Stimulated activated CD4-positive, alpha-beta T cell treated with anti-CD3 and anti-CD28 coated beads, Interleukin-15, amount 100 ng/mL, for 1 hour (primary cell): ENCODE results near the gene IMP4.

Experiments used
- DNase-seq, 2 donors: peaks; one replicate each; pipeline ENCODE4 v3.0.0-alpha.2; 2020; ENCODE audit warnings: low read depth in 1 of 2, low spot score in 1 of 2

Gene IMP4

DNA sequence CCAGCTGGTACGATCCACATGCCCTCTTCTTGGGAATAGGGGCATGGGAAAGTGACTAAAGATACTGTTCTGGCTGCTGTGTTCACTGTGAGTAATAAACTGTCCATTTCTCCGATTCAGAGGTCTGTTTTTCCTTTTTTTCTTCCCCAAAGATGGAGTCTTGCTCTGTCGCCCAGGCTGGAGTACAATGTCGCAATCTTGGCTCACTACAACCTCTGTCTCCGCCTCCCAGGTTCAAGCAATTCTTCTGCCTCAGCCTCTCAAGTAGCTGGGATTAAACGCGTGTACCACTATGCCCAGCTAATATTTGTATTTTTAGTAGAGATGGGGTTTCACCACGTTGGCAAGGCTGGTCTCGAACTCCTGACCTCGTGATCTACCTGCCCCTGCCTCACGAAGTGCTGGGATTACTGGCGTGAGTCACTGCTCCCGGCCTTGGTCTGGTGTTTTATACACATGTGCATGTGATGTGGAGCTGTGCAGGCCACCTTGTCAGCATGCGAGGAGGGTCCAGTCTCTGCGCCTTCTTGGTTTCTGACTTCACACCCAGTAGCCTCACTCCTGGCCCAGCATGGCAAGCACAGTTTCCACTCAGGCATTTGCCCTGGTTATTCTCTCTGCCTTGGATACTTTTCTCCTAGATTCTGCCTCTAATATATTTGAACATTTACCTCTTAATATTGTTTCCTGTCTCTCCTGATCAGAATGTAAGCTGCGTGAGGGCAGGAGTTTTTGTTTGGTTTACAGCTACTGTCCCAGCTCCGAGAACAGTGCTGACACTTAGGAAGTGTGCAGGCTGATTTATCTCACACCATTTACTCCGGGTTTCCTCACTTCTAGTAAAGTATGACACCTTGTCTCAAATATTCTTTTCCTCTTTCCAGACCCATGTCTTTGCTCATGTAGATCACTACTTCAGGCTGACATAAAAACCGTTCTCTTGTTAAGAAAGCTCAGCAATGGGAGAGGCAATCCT lies 32.9 kb downstream of the IMP4 start:
- no peak for DNase-seq

- DNase-seq: no peak
Observed at GRCh38 chr2:130376433-130377293, 34.0 kb downstream of the IMP4 start.

DNA sequence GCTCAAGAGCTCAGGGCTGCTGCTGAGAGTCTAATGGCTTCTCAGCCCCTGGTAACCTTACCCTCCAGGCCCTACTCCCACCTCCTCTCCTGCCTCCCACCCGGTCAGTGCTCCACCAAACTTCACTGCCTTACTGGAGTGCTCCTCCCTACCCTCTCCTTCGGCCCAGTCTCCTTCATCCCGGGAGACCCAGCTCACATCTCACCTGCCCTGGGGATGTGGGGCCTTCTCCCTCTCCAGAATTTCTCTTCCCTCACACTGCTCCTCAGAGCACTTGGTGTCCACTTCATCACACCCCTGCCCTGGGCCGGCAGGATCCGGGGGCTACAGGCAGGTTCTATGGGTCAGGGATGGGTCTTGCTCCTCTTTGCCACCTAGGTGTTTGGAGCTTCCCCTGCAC lies 34.8 kb downstream of the IMP4 start:
- DNase-seq: no peak

DNA sequence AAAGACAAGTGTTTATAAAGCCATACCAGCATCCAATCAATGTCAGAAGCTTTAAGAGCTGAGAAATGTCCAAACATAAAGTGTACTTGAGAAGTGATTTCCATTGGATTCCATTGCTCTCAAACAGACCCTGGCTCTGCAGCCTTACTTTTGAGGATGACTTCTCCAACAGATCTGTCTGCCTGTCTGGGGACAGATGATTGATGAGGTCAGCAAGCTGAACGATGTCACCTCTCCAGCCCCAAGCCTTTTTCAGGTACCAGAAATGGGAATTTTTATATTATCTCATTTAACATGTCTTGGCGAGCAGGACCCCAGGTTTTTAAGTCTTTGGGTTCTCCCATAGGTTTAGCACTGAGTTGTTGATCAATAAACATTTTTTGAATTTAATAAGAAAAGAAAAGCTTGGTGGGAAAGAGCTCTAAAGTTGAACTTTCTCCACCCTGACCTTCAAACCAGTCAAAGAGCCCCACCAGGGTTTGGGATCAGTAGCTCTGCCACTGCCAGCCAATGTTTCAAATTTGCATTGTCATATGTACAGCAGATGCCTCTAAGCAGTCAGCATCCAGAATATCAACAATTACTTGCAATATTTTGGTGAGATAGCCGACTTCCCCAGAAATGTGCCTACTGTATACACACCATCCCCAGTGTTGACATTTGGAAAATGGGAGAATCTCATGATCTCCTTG lies 35.7 kb downstream of the IMP4 start:
- no peak for DNase-seq

DNA sequence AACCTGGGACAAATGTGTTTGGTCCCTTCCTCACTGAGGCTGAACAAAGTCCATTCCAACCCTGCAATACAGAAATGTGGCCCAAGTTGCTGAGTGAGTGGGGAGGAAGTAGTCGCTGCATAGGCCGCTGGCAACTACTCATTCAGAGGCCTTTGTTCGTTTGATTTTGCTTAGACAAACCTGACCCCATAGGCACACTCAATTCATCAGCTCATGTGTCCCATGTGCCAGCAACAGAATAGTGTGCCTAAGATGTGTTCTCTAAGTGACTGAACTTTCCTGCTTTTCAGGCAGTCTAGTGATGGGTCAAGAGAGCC lies 36.2 kb downstream of the IMP4 start:
- no peak for DNase-seq

DNA sequence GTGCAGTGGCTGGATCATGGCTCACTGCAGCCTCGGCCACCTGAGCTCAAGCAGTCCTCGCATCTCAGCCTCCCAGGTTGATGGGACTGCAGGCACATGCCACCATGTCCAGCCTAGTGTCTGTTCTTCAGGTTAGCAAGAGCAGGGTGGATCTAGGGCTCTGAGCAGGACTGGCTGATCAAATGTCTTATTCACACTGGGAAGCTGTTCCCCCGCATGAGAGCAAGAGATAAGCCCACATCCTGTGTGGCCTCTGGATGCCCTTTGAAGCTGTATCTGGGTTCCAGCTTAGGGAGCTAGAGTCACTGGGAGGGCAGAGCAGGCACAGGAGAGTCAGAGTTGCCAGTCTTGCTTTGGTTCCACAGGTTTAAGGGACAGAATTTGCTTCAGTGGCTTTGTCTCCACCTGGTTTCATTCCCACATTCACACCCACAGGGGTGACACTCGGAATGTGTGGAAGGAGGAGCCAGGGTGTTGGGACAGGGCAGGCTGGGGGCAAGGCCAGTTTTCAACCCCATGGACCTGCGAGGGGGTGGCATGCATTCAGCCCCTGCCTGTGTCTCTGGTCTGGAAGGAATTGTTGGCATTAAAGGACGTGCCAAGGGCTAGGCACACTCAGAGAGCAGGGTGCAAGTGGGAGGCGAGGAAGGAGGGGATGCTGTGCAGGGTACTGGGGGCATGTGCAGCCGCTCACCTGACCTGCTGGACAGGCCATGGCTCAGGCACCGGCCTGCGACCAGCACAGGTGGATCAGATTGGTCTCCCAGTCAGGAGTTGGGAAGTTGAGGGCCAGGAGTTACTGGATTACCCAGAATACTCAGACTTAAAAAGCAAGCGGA lies 37.6 kb downstream of the IMP4 start:
- DNase-seq: no peak

GRCh38 chr2:130381145-130381544 lies 38.4 kb downstream of the IMP4 start:
- no peak for DNase-seq

- DNase-seq: no peak
Observed at GRCh38 chr2:130381619-130382018, 38.9 kb downstream of the IMP4 start.

GRCh38 chr2:130382313-130382917 lies 39.7 kb downstream of the IMP4 start:
- DNase-seq: no peak

DNA sequence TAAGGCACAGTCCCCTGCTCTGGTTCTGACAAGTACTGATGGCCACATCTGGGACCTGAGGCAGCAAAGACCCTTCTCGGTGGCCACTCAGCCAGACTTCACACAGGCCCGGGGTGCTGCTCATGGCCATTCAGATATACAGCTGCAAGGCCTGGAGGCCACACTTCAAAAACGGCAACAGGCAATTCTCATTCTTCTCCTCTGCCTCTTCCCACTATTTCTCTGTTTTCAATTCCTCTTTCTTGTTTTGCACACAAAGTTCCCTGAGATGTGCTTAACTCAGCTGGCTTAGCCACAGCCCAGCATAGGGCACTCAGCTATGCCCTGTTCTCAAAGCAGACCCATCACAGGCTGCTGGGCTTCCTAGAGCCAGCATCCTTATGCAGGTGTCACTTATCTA lies 43.0 kb downstream of the IMP4 start:
- DNase-seq: no peak

- no peak for DNase-seq
Observed at GRCh38 chr2:130387071-130387400, 44.3 kb downstream of the IMP4 start.

DNA sequence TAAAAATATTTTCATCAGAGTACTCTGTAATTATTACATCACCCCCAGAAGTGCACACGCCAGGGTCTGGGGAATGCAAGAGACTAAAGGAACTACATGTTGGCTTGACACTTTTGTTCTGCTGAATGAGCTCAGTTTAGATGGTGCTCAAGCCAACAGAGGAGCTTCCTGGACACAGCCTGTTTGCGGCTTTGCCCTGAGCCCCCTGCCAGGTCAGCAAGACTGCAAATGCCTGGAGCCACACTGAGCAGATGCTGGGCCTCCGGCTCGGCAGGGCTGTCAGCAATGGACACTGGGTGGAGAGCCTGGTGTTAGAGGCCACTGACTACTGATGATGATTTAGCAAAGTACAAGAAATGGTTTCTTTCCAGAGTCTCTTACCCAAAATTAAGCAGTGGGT lies 45.1 kb downstream of the IMP4 start:
- no peak for DNase-seq

- no peak for DNase-seq
Observed at GRCh38 chr2:130388221-130388907, 45.7 kb downstream of the IMP4 start.

DNA sequence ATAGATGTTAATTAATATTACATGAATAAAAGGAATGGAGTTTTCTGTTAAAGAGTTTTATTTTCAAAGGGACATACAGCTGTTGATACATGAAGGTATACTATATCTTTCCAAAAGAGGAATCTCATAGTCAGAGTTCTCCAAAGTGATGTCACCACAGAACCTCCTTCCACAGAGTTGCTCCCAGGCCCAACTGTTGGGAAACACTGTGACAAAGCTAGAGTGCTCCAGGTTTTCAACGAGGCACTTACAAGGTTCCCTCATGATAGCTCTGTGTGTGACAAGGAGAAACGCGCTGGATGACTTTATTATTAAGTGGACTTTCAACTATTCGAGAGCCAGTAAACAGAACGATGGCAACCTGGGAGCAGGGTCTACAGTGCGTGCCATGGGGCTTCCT lies 46.7 kb downstream of the IMP4 start:
- DNase-seq: no peak

DNA sequence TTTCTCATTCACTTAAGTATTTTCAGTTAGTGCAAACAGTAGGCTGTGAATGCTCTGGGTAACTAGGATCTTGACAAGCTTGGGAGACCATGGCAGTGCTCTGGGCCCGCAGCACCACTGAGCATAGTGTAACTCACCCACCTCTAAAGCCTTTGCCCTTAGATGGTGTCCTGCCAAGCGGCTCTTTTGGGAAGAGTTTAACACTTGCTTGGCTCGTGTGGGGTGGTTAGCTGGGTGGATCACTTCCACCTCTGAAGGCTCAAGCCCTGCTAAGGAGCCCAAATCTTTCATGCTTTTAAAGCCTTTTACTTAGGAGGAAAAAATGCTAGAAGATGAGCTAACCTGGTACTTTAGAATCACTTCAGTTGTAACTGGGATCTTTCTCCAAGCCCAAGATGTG lies 47.1 kb downstream of the IMP4 start:
- no peak for DNase-seq

DNA sequence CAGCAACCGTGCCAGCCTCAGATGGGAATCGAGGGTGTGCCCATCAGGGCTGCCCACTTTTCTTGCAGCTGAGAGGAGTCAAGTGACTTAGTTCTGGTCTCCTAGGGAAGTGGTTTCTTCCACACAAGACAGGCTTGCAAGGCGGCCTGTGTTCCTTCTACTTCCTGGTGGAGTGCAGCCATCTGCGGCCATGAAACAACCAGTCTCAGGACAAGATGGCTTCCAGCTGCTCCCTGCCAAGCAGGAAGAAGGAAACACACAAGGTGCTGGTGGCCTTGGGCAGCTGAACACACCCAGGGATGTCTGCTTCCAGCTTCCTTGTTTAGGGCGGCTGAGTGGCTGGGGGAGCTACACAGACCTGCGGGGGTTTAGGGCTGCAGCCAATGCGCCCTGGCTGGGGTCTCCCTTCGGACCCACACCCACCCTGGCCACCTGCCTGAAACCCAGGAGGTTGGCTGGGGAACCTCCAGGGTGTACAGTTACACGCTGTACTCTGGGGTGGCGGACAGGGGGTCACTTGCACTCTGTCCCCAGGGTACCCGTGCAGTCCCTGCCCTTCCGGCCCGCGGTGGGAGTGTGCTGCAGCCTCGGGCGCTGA lies 47.9 kb downstream of the IMP4 start:
- DNase-seq: no peak

DNA sequence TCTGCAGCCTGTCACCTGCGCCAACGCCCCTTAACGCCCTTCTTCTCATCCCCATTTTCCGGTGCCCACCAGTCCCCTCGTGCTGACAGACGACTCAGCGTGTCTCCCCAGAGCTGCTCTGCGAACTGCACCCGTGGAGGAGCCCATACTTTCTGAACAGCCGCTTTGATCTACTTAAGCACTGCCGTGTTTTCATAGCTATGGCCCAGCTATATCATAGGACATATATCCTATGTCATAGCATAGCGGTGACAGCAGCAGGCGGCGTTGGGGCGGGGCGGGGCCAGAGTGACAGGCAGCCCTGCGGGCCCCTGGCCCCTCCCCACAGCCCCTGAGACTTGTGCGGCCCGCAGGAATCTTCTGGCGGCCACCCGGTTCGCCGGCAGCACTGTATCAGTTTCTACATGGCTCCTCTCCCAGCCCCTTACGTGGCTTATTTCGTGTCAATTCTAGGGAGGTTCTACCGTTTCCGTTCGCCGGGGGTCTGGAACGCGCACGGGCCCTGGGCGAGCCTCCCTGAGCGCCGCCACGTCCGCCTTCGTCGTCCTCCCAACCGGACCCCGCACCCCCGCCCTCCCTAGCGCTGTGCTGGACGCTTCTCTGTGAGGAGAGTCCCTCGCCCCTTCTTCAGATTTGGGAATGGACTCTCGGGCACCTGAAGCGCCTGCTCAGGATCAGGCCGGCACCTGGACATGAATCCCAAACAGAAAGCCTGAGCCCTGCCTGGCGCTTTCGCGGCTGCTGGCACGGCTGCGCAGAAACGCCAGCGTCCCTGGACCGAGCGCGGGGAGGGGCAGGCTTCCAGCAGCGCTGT lies 48.6 kb downstream of the IMP4 start:
- DNase-seq: peak in 1 of 2 donors; percentile 54

DNA sequence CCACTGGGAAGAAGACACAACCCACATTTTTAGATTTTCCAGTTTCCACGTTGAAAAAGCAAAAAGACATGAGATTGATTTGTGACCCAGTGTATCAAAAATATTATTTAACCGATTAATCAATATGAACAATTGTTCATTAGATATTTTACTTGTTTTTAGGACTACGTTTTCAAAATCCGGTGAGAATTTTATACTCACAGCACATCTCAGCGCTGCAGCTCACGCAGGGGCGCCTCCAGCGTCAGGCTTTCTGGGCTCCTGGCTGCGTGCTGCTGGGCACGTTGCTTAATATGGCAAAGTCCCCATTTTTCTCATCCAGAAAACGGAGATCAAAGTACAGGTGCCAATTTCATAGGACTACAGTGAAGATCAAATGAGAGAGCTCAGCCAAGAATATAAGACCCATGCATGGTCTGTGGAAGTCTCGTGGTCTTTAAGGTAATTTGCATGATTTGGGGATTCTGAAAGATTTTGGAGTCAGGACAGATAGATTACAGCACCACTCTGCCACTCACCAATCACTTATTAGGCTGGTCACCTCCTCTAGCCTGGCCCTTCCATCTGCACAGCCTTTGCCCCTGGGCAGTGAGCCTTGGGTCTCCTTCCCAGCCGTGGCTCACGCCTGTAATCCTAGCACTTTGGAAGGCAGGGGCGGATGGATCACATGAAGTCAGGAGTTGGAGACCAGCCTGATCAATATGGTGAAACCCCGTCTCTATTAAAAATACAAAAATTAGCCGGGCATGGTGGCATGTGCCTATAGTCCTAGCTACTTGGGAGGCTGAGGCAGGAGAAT lies 49.4 kb downstream of the IMP4 start:
- DNase-seq: no peak
